Sciatic nerve (tissue), 2 donors: ENCODE results near the gene CRB2. TPM values are rescaled to one million over a fixed set of nuclear protein-coding genes. Genes with fewer than 3 reads are reported as not detected.
"Not testable (repeated sequence)": the region's sequence is repeated elsewhere in the genome, so short reads cannot be mapped to it uniquely, and the experiment has no call there.

Experiments
- ATAC-seq: fragments of 200-7000 bp; cut with Tn5 transposase; one replicate; pipeline ENCODE4 v1.9.1; 2020; ENCODE audit warnings: mild to moderate bottlenecking, moderate library complexity
- DNase-seq: peaks from one replicate; pipeline ENCODE4 v3.0.0-alpha.2; 2020; ENCODE audit warnings: low spot score
- intact Hi-C: fragments of 100-400 bp; cut with DNase I; formaldehyde crosslinking; loops from one replicate; pipeline ENCODE4 v1.14.2; 2022
- total RNA-seq: library from RNA; stranded (reverse); fragmentation: NEBNext Ultra II Directional; extraction: Animal tissue kit (Norgen Biotek cat#: 25700); gene quantifications from one replicate; pipeline ENCODE4 v1.2.1, GENCODE V29; 2021
- donor health status: DM: no; HTN: no; CAD: no.
- donor health status: DM: no; HTN: no; CAD: no.

The CRB2 gene
- total RNA-seq, 1 donor from 2014 or later, result 0.58 TPM

DNA sequence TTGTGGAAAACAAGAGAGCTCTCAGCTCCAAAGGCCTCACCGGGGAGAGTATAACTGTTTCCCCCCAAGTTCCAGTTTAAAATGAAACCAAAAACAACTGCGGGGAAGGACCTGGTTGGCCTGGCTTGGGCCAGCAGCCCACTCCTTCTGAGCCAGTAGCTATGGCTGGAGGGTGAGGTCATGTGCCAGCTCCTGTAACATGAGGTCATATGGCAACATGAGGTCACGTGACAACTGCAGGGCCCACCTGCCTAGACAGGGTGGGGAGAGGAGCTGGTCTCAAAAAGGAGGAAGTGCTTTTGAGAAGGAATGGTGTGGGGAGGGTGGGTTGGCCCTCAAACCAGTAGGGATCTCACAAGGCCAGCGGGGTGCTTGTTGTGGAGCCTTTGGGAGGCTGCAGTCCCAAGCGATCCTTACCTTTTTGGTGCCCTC lies 29.3 kb upstream of the CRB2 start:
- intact Hi-C loops, result no loop called here
- no peak for DNase-seq
- ATAC-seq, result peak; percentile 63

DNA sequence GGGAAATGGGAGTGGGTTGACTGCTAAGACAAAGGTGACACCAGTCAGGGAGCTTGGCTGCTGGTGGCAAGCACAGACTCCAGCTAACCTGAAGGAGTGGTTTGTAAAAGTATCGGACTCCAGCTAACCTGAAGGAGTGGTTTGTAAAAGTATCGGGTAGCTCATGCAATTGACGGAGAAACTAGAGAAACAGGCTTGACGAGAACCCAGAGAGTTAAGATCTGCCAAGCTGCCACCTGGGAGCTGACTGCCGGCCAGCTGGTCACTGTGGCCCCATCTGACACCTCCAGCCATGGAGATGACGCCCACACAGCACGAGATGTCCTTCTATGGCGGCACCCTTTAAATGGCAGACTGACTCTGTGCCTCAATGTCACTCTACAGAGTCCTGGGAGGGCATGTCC lies 28.3 kb upstream of the CRB2 start:
- intact Hi-C loops, result no loop called here
- no peak for DNase-seq
- no peak for ATAC-seq

DNA sequence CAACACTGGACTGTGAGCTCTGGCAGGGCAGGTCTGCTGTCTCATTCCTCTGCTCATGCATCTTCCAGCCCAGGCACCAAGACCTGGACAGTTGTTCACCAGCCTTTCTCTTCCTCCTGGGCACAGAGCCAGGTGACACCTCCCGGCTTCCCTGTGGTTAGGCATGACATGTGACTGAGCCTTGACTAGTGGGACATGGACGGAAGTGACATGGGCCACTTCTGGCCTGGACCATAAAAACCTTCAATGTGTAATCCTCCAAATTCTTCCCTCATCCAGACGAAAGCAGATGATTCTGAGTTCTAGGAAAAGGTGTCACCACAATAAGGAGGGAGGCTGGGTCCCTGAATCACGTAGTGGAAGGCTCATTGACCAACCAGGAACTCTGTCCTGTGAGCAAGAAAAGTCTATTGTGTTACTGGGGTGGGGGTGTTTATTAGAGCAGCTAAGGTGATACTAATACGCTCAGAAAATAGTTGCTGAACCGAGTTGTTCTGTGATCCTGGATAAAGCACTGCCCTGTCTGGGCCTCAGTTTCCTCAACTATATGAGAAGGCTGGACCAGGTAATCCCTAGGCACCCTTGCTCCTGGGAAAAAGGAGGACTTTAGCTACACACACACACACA lies 26.6 kb upstream of the CRB2 start:
- intact Hi-C loops, result no loop called here
- no peak for ATAC-seq
- DNase-seq, result no peak

DNA sequence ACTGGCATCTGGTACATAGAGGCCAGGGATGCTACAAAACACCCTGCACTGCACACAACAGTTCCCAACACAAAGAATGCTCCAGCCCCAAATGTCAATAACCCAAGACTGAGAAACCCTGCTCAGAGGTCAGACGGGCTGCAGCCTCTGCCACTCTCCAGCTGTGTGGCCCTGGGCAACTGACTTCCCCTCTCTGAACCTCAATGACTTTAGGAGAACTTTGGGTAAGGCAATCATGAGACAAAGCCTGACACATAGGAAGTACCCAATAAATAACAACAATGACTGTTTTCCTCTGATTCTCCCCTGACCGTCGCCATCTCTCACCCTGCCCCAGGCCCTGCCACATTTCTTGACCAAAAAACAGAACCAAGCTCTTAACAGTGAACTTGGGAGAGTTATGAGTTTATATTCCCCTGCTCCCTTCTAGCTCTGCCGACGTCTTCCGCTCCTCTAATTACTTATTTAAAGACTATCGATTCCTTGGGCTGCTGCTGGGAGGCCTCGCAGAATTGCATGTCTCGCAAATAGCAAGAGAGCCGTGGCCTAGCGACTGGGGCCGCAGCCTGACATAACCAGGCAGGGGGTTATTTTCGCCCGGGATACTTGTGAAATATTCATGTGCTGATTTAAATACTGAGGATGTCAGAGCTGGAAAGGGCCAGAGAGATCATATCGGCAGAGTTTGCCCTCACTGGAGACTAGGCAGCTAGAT lies 24.5 kb upstream of the CRB2 start:
- ATAC-seq, result no peak

DNA sequence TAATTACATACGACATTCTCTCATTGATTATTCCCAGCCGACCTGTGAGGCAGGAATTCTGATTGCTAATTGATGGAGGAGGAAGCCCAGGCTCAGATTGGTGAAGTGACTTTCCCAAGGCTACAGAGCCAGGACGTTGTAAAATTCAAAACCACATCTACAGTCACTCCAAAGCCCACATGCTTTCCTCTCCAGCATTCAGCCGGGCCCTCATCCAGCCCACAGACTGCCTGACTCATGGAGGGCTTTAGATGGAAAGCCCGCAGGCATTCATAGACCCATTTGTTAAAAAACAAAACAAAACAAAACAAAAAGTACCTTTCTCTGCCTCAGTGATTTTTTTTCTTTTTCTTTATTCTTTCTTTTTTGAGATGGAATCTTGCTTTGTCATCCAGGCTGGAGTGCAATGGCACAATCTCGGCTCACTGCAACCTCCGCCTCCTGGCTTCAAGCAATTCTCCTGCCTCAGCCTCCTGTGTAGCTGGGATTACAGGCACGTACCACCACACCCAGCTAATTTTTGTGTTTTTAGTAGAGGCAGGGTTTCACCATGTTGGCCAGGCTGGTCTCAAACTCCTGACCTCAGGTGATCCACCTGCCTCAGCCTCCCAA lies 22.8 kb upstream of the CRB2 start:
- not testable (repeated sequence) for ATAC-seq, DNase-seq

More for the DNA sequence above, 24.5 kb upstream of the CRB2 start:
- intact Hi-C loops, result no loop called here
- DNase-seq, result no peak

DNA sequence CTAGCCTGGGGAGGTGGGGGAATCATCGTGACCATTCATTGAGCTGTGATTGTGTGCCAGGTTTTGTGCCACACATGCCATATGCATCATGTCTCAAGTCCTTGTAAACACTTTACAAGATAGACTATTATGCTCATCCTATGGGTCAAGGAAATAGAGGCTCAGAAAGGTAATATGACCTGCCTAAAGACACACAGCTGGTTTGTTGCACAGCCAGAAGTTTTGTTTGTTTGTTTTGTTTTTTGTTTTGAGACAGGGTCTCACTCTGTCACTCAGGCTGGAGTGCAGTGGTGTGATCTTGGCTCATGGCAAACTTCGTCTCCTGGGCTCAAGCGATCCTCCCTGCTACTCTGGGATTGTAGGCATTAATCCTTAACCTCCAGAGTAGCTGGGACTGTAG lies 21.4 kb upstream of the CRB2 start:
- no peak for ATAC-seq
- intact Hi-C loops, result no loop called here
- DNase-seq, result no peak

More for the DNA sequence above, 22.8 kb upstream of the CRB2 start:
- intact Hi-C loops, result not testable (repeated sequence)

DNA sequence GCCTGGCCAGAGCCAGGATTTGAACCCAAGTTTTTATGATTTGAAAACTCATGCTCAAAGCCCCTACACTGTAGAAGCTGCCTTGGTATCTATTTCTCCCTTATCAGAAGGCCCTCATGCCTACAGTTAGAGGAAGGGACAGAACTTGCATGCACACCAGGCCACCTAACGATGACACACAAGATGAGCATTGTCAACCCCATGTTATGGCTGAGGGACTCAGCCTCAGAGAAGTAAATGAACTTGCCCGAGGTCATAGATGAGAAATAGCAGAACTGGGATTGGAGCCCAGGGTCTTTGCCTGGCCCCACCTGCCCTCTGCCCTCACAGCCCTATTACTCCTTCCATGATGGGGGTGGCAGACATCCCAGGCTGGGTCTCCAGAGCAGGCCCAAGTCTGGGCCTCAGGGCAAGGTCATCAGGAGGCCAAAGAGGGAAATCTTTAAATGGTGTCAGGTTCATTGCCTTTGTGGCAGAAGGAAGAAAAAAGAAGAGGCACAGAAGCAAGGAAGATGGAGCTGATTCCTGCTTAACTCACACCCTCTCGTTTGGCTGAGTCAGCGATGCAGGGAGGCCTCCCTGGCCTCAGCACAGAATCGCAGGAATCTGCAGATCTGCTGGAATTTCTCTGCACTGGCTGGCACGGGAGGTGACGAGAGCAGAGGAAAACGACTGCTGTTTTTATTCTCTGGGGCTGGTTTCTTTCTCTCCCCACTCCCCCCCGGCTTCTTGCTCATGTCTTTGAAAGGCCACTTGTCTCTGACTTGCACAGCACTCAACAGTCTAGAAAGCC lies 20.6 kb upstream of the CRB2 start:
- ATAC-seq (peak; percentile 39), DNase-seq (no peak)
- intact Hi-C loops, result no loop called here

DNA sequence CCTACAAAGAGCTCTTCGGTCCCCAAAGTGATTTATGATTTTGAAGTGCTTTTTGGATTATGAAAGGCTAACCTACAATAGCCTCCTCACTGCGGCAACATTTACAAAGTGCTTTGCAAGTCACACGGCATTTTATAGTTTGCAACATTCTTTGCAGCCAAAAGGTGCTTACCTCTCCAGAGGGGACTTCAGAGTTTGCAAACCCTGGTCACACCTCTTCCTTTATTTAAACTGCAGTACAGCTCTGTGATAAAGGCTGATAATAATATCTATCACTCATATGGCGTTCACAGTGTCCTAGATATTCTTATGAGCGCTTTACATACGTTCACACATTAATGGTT lies 20.0 kb upstream of the CRB2 start:
- intact Hi-C loops, result no loop called here
- DNase-seq (no peak), ATAC-seq (no peak)

DNA sequence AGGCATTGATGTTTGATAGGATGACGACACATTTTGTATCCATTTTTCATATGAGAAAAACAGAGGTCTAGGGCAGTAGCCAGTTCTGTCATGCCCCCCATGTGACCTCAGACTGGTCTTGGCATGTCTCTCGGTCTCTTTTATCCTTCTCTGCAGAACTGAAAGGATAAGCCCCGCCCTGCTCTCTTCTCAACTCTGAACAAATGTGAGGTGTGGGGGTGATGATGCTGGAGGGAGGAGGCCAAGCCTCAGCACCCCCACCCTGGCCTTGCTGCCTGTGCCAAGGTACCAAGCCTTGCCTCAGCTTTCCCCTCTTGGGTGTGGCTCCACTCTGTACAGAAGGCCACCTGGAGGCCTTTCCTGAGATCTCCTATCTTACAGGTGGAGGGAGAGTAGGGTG lies 19.5 kb upstream of the CRB2 start:
- no peak for DNase-seq
- intact Hi-C loops, result no loop called here
- ATAC-seq, result no peak

DNA sequence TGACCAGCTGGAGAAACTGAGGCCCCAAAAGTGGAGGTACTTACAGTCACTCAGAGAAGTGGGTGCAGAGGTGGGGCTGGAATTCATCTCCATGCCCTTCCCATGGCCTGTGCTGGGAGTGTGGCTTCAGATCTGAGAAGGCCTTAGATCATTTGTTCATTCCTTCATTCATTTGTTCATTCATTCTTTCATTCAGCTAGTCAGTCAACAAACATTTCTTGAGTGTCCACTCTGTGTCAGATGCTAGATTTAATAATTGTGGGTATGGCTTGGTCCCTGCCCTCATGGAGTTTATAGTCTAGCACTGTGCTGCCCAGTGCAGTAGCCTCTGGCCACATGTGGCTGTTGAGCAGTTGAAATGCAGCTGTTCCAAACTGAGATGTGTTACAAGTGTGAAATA lies 19.0 kb upstream of the CRB2 start:
- no peak for ATAC-seq
- DNase-seq, result no peak
- intact Hi-C loops, result no loop called here

DNA sequence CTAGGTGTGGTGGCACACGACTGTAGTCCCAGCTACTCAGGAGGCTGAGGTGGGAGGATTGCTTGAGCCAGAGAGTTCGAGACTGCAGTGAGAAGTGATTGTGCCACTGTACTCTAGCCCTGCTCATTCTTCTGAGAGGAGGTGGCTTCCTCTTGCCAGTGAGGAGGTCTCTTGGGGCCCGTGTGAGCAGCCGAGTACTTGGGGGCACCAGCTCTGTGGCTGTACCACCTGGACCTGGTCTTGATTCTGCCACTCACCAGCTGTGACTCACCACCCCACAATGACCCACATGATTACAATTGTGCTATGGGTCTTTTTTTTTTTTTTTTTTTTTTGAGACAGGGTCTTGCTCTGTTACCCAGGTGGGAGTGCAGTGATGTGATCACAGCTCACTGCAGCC lies 18.0 kb upstream of the CRB2 start:
- intact Hi-C loops, result no loop called here
- DNase-seq, result no peak
- no peak for ATAC-seq

DNA sequence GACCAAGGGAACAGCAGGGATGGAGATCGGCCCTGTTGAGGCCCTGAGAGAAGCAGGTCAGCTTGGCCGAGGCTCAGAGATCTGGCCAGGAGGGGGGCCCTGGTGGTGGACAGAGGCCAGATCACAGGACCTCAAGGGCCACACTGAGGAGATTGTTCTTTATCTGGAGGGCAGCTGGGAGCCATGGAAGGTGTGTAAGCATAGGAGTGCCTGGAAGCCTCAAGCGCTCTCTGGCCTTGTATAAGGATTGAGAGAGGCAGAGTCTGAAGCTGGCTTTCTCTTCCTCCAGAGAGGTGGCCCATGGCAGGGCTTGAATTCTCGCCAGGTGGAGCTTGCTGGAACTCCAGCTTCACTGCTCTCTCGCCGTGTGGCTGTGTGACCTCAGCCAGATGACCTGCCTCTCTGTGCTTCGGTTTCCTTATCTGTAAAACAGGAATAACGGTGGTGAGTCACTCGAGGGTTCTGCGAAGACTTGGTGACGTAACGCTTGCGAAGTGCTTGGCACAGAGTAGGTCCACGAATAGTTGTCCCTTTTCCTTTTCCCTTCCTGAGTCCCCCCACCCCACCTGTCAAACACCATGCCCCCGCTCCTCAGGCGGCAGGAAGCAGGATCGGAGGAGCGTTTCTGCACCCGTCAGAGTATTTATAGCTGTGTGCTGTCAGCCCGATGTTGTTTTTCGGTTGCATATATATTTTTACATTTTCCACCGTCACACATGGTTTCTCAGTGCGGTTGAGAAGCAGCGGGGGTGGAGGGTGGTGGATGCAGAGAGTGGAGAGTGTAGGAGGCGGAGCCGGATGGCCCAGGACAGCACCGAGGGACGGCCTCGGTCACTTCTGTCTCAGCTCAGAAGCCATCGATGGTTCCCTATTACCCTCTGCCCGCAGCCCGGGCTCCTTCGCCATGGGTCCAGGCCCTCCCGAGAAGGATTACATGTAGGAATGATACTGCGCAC lies 17.0 kb upstream of the CRB2 start:
- ATAC-seq (peak; percentile 61), DNase-seq (no peak)
- intact Hi-C loops, result no loop called here

DNA sequence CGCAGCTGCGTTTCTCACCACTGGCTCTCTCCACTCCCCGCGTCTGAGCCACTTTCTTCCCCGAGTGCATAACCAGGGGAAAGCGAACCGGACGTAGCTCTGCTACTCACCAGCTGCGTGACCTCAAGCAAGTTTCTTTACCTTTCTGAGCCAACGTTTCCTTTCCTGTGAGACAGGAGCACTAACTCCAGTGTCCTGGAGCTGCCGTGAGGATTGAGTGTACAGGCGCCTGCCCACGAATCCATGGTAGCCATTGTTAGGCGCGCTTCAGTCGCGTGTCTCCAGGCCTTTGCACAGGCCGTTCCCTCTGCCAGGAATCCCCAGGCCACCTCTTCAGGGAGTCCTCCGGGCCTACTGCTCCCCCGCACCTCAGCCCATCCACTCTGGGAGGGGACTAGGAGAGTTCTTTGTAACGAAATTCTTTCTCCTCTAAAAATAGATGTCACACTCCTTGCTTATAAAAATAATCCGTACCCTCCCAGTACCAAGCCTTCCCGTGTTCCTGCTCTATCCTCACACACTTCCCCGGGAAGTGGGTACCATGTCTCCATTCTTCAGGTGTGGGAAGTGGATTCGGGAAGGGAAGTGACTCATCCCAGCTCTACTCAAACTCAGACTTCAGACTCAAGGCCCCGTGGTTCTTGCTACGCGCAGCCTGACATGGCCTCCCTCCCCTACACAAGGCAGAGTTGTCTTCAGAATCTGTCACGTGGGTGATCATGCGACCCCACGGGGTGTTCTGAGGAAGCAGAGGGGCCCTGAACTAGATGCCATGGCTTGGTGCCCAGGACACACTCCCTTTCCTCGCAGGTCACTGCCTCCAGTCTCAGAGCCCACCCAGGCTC lies 16.1 kb upstream of the CRB2 start:
- intact Hi-C loops, result no loop called here
- no peak for DNase-seq
- no peak for ATAC-seq

DNA sequence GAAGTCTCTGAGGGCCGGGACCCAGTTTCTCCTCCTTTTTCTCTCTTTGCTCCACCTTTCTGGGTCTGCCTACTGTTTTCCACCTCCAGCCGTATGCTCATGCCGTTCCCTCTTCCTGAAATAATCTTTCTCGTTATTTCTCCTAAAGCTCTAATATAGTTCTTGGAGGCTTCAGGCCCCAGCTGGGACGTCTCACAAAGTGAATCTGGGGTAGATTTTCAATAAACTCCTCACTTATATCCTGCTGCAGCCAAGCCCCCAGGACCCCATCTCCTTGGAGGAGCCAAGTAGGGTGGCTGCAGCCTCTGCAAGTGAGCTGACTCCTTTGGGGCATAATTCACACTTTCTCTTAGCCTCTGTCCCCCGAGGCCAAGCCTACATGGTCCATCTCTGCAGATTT lies 14.2 kb upstream of the CRB2 start:
- intact Hi-C loops, result no loop called here
- ATAC-seq (no peak), DNase-seq (no peak)

DNA sequence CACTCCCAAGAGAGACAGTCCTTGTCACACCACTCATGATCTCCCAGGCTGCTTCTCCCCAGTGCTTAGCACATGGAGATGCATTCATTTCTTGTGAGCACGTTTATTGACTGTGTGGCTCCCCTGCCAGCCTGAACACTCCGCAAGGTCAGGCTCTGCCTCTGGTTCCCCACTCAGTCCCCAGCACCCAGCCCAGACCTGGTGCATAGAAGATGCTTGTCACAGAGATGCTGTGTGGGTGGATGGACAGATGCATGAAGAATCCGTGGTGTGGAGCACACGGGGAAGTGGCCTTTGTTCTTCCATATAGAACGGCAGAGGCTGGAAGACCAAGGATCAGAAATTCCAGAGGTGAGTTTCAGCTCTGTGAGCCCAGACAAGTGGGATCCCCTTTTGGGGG lies 13.8 kb upstream of the CRB2 start:
- ATAC-seq, result no peak
- intact Hi-C loops, result no loop called here
- DNase-seq, result no peak

DNA sequence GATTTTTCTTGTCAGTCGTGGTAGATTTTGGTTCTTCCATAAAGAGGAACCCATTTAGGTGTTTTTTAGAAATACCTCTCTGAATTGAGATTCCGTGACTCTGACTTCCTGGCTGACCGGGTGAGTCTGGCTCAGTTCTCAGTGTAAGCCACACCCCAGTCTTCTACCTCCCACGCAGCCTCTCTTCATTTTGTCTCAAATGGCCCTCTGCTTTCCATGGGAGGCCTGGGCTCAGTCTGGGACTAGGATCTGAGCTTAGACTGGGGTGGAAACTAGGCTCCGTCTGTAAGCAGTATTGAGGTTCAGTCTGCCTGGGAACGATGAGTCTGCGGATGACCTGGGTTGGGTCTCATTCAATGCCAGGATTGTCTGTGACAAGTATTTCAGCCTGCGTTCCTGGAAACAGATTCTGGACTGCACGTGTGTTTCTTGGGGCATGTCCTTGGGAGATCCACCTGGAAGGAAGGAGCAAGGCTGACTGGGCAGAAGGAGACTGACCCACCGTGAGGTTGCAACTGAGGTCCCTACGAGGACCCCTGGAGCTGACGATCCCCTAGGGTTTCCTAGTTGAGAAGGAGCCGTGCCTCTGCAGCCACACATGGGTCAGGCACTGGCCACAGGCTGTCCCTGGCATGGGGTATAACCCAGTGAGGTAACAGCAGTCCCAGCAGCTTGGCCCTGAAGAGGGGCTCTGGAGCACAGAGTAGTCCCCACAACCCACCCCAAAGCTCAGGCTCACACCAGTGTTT lies 12.4 kb upstream of the CRB2 start:
- DNase-seq, result no peak
- intact Hi-C loops, result no loop called here
- no peak for ATAC-seq

DNA sequence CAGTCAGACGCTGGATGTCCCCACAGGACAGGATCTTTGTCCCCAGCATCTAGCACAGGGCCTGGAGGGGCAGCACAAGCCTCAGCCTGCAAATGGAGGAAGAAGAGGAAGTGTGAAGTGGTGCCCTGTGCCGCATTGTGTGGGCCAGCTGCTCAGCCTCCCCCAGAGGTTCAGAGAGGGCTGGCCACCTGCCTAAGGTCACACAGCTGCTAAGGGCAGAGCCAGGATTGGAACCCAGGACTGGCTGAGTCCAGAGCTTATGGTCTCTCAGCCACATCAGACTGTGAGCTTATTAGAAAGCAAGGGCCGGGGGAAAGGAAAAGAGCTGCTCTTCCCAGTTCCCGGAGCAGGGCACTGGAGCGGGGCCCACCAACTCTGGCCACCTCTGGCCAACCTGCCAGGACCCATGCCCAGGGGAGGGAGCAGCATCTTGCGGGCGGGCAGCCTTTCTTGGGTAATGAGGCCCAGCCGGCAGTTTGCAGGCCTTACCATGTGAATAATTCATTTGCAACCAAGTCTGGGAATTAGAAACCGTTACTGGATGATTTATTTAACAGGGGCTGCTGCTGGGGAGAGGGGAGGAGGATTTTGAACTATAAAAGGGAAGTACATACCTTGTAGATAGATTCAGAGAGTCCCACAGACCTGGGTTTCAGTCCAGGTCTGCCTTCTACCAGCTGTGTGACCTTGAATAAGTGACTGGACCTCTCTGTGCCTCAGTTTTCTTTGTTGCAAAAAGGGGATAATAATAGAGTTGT lies 11.6 kb upstream of the CRB2 start:
- intact Hi-C loops, result no loop called here
- ATAC-seq (no peak), DNase-seq (no peak)
